ENCODE data around the gene ACBD3.

DNA sequence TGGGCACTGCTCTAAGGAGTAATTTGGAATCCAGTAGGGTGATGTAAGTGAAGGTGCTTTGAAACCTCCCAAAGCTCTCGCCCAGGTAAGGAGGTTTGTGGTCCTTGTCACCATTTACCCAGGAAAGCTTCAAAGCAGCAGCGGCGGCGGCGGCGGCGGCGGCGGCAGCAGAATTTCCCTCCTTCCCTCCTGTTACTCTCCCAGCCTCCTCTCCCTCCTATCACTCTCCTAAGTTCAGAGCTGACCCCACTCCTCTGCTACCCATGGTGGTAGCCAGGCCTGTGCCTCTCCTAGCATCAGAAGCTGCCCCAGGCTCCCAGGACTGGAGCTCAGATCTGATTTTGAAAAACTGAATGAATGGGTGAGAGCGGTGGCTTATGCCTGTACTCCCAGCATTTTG is 60.7 kb downstream of the ACBD3 start:
- TF ChIP-seq EZH2 (IDR thresholded peaks at IDR 0.05; ENCODE audit: insufficient read depth, poor library complexity, severe bottlenecking): no peak
- no peak for TF ChIP-seq EZH2phosphoT487 (IDR thresholded peaks at IDR 0.05; ENCODE audit: insufficient read depth, low read depth)
